ENCODE measurements around the gene FAM76A. TPM values are rescaled to one million over a fixed set of nuclear protein-coding genes. Genes with fewer than 3 reads are reported as not detected.

Gene FAM76A
- total and polyA plus RNA-seq, 9 of the 15 experiments (the other 6 are each of a cell fraction or from before 2014, with no cell fraction given), result 9.5 to 14.6 (median 11.4) TPM

DNA sequence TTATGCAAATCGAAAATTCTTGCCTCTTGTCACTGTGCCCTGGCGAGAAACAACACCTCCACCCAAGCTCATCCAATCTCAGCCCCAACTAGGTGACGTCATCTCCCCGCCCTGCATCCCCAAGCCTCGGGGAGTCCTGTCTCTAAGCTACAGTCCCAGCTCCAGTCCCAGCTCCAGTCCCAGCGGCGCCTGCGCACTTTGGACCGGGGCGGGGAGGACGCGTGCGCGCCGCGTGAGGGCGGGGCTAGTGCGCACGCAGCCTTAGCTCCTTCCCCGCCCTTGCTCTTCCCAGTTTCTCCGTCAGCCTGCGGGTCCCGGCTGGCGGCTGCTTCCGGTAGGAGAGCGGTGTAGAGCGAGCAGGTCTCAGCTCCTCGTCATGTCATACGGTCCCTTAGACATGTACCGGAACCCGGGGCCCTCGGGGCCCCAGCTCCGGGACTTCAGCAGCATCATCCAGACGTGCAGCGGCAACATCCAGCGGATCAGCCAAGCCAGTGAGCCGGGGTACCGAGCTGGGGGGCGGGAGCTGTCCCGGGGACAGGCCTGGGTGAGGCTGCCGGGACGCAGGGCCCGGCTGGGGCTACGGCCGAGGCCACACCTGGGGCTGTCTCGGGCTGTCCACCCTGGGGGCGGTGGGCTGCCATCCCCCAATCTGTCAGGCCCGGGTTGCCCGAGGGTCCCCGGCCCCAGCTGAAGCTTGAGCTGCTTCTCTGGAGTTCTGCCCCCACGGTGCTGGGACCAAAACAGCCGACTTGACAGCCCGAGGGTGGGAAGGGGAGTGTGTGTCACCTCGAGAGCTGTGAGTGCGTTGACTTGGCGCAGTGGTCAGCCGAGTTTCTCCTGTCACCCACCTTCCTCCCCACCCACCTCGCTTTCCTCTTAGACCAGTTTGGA lies 47.4 kb downstream of the FAM76A start, which contains the start of gene STX12 (continued):
- TF ChIP-seq, protein P1, sequence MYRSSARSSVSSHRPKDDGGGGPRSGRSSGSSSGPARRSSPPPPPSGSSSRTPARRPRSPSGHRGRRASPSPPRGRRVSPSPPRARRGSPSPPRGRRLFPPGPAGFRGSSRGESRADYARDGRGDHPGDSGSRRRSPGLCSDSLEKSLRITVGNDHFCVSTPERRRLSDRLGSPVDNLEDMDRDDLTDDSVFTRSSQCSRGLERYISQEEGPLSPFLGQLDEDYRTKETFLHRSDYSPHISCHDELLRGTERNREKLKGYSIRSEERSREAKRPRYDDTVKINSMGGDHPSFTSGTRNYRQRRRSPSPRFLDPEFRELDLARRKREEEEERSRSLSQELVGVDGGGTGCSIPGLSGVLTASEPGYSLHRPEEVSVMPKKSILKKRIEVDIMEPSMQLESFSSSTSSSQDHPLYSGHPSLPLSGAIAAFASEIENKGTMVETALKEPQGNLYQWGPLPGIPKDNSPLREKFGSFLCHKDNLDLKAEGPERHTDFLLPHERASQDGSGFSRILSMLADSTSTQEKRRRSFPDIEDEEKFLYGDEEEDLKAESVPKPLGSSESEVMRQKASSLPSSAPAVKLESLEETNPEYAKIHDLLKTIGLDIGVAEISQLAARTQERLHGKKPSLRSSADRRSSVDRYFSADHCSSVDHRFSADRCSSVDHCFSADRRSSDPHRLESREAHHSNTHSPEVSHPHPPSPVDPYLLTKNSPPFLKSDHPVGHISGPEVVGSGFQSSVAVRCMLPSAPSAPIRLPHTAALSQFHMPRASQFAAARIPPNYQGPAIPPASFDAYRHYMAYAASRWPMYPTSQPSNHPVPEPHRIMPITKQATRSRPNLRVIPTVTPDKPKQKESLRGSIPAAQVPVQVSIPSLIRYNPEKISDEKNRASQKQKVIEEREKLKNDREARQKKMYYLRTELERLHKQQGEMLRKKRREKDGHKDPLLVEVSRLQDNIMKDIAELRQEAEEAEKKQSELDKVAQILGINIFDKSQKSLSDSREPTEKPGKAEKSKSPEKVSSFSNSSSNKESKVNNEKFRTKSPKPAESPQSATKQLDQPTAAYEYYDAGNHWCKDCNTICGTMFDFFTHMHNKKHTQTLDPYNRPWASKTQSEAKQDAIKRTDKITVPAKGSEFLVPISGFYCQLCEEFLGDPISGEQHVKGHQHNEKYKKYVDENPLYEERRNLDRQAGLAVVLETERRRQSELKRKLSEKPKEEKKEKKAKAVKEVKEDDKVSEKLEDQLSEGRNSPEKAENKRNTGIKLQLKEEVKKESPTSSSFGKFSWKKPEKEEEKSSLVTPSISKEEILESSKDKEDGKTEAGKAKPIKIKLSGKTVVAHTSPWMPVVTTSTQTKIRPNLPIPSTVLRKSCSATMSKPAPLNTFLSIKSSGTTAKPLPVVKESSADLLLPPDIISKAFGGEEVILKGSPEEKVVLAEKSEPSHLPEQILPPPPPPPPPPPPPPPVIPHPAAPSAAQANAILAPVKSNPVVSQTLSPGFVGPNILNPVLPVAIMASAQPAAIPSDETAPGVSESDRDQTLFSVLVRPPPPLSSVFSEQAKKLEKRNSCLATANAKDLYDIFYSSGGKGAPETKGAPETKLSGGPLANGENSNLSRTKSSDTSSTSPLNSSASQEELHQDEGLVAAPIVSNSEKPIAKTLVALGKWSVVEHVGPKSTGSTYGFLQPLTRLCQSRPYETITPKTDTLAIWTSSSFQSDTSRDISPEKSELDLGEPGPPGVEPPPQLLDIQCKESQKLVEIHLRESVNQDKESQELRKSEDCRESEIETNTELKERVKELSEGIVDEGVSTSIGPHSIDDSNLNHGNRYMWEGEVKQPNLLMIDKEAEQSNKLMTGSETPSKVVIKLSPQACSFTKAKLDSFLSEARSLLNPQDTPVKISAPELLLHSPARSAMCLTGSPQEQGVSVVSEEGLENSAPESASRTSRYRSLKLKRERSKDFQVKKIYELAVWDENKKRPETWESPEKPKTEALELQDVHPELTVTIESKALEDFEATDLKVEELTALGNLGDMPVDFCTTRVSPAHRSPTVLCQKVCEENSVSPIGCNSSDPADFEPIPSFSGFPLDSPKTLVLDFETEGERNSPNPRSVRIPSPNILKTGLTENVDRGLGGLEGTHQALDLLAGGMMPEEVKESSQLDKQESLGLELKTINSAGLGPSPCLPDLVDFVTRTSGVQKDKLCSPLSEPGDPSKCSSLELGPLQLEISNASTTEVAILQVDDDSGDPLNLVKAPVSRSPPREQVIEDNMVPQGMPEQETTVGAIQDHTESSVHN (IDR thresholded peaks at IDR 0.05; ENCODE audit: borderline replicate concordance in 1 of 2, low read depth in 1 of 2), result no peak
- TF ChIP-seq POLR2A (conservative IDR thresholded peaks at IDR 0.05), result peak; percentile 86
- peak; percentile 95 for TF ChIP-seq KAT7 (CRISPR knock-in tag; IDR thresholded peaks at IDR 0.05; ENCODE audit: borderline replicate concordance)
- TF ChIP-seq, protein P2, sequence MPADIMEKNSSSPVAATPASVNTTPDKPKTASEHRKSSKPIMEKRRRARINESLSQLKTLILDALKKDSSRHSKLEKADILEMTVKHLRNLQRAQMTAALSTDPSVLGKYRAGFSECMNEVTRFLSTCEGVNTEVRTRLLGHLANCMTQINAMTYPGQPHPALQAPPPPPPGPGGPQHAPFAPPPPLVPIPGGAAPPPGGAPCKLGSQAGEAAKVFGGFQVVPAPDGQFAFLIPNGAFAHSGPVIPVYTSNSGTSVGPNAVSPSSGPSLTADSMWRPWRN (IDR thresholded peaks at IDR 0.05; ENCODE audit: low read depth), result no peak
- no peak for TF ChIP-seq SMC3 (conservative IDR thresholded peaks at IDR 0.05; ENCODE audit: insufficient read depth, low read depth, low read length)
- TF ChIP-seq HMG20B (CRISPR knock-in tag; IDR thresholded peaks at IDR 0.05), result no peak
- TF ChIP-seq, protein P3, sequence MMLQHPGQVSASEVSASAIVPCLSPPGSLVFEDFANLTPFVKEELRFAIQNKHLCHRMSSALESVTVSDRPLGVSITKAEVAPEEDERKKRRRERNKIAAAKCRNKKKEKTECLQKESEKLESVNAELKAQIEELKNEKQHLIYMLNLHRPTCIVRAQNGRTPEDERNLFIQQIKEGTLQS (IDR thresholded peaks at IDR 0.05), result peak; percentile 100
- TF ChIP-seq, protein P3 (CRISPR knock-in tag; conservative IDR thresholded peaks at IDR 0.05), result peak; percentile 89
- TF ChIP-seq, protein P4, sequence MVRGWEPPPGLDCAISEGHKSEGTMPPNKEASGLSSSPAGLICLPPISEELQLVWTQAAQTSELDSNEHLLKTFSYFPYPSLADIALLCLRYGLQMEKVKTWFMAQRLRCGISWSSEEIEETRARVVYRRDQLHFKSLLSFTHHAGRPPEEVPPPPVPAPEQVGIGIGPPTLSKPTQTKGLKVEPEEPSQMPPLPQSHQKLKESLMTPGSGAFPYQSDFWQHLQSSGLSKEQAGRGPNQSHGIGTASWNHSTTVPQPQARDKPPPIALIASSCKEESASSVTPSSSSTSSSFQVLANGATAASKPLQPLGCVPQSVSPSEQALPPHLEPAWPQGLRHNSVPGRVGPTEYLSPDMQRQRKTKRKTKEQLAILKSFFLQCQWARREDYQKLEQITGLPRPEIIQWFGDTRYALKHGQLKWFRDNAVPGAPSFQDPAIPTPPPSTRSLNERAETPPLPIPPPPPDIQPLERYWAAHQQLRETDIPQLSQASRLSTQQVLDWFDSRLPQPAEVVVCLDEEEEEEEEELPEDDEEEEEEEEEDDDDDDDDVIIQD (CRISPR knock-in tag; IDR thresholded peaks at IDR 0.05), result peak; percentile 17; the same call in 1 of the 2 replicates
- TF ChIP-seq, protein P5, sequence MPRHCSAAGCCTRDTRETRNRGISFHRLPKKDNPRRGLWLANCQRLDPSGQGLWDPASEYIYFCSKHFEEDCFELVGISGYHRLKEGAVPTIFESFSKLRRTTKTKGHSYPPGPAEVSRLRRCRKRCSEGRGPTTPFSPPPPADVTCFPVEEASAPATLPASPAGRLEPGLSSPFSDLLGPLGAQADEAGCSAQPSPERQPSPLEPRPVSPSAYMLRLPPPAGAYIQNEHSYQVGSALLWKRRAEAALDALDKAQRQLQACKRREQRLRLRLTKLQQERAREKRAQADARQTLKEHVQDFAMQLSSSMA (CRISPR knock-in tag; IDR thresholded peaks at IDR 0.05), result no peak
- TF ChIP-seq SRSF7 (optimal IDR thresholded peaks at IDR 0.05; ENCODE audit: low read depth, low read length), result no peak
- no peak for TF ChIP-seq HIVEP1 (CRISPR knock-in tag; IDR thresholded peaks at IDR 0.05)
- peak; percentile 62; the same call in 1 of the 2 replicates for TF ChIP-seq HLTF (IDR thresholded peaks at IDR 0.05)
- no peak; the same call in 1 of the 2 replicates for TF ChIP-seq RAD51 (IDR thresholded peaks at IDR 0.05; ENCODE audit: borderline replicate concordance, low read depth)
- TF ChIP-seq ZNF695 (CRISPR knock-in tag; IDR thresholded peaks at IDR 0.05), result no peak

Data from K562 (cell line).